Measurements from ENCODE around the gene FAR2. TPM values are rescaled to one million over a fixed set of nuclear protein-coding genes. Genes with fewer than 3 reads are reported as not detected.
A peak's percentile ranks its signal among the peaks of the same experiment; 100 is the strongest.
"Not testable (repeated sequence)": the region's sequence is repeated elsewhere in the genome, so short reads cannot be mapped to it uniquely, and the experiment has no call there.

The FAR2 gene
- total RNA-seq, 3 donors from 2014 or later, result 39.7 to 93.0 (median 72.2) TPM

- TF ChIP-seq CTCF (IDR thresholded peaks at IDR 0.05), result no peak
- DNase-seq (no peak), ATAC-seq (no peak)
- Histone ChIP-seq H3K9me3 (no peaks in the 10 kb centered on the region), H3K36me3 (ENCODE audit: low read depth) (no peaks in the 10 kb centered on the region), H3K4me1 (ENCODE audit: low read depth) (no peaks in the 10 kb centered on the region), H3K4me3 (no peak overlapping the region)
- intact Hi-C loops (cut with DNase I, micrococcal nuclease), result no loop called here
Measured at GRCh38 chr12:29253906-29254625, 105.0 kb downstream of the FAR2 start.

DNA sequence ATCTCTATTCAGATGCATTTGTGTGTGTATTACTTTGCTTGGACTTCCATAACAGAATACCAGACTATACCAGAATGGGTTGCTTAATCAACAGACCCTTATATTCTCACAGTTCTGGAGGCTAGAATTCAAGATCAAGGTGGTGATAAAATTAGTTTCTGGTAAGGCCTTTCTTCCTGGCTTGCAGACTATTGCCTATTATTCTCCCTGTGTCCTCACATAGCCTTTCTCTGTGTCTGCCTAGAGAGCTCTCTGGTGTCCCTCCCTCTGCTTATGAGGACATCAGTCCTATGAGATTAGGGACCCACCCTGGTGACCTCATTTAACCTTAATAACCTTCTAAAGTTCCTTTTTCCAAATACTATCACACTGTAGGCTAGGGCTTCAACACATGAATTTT is 106.0 kb downstream of the FAR2 start:
- intact Hi-C loops (cut with DNase I, micrococcal nuclease), result no loop called here
- DNase-seq (no peak), ATAC-seq (peak; percentile 36)
- no peaks in the 10 kb centered on the region for H3K36me3 ChIP-seq (ENCODE audit: low read depth)
- H3K4me1 ChIP-seq (ENCODE audit: low read depth), result no peaks in the 10 kb centered on the region
- H3K4me3 ChIP-seq, result no peak overlapping the region
- no peak for TF ChIP-seq CTCF (IDR thresholded peaks at IDR 0.05)
- H3K9me3 ChIP-seq, result no peaks in the 10 kb centered on the region

GRCh38 chr12:29256598-29256997 is 107.5 kb downstream of the FAR2 start:
- intact Hi-C loops (cut with DNase I, micrococcal nuclease), result no loop called here
- no peak for ATAC-seq
- no peak for TF ChIP-seq CTCF (IDR thresholded peaks at IDR 0.05)
- no peaks in the 10 kb centered on the region for H3K4me1 ChIP-seq (ENCODE audit: low read depth)
- H3K4me3 ChIP-seq, result no peak overlapping the region
- DNase-seq, result peak in 1 of 3 donors; percentile 39
- peaks cover 5% of the 10 kb centered on the region for H3K9me3 ChIP-seq
- no peaks in the 10 kb centered on the region for H3K36me3 ChIP-seq (ENCODE audit: low read depth)

GRCh38 chr12:29257687-29258086 is 108.6 kb downstream of the FAR2 start:
- H3K4me1 ChIP-seq (ENCODE audit: low read depth); intact Hi-C loops (cut with DNase I, micrococcal nuclease); H3K4me3 ChIP-seq; H3K9me3 ChIP-seq; H3K36me3 ChIP-seq (ENCODE audit: low read depth); ATAC-seq; DNase-seq: not testable (repeated sequence)

GRCh38 chr12:29264424-29264823 is 115.3 kb downstream of the FAR2 start:
- DNase-seq (no peak), ATAC-seq (no peak)
- intact Hi-C loops (cut with DNase I, micrococcal nuclease), result no loop called here
- H3K4me1 ChIP-seq (ENCODE audit: low read depth), result no peaks in the 10 kb centered on the region
- peaks cover 14% of the 10 kb centered on the region for H3K9me3 ChIP-seq
- no peak for TF ChIP-seq CTCF (IDR thresholded peaks at IDR 0.05)
- H3K36me3 ChIP-seq (ENCODE audit: low read depth), result no peaks in the 10 kb centered on the region
- H3K4me3 ChIP-seq, result no peak overlapping the region

DNA sequence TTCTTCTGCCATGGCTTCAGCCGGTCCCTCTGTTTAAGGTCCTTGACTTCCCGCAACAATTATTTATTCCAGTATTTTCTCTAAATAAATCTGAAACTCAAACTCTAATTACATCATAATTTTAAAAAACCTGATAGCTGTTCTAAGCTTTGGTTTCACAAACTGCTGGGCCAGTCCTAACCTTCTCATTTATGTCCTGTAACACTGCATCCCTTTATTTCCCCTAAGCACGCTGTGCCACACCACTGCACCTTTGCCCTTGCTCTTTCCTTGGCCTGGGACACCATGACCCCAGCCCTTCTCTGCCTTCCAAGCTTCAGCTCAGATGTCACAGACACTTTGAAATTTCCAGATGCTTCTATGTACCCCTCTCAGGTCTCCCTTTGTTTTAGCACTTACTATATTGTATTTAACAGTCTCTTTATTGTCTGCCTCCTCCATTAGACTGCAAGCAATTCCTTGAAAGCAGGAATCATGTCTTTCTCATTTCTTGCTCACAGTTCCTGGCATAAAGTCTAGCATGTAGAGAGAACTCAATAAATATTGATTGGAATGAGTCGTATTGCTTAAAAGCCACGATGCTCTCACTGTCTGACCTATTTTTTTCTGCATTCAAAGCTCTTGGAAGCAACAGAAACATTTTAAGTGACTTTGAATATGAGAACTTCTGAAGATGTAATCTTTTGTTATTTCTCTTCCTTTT is 120.8 kb downstream of the FAR2 start:
- no peak for TF ChIP-seq CTCF (IDR thresholded peaks at IDR 0.05)
- no peaks in the 10 kb centered on the region for H3K36me3 ChIP-seq (ENCODE audit: low read depth)
- no peaks in the 10 kb centered on the region for H3K9me3 ChIP-seq
- ATAC-seq, result no peak
- H3K4me3 ChIP-seq, result no peak overlapping the region
- H3K4me1 ChIP-seq (ENCODE audit: low read depth), result no peaks in the 10 kb centered on the region
- intact Hi-C loops (cut with DNase I, micrococcal nuclease), result no loop called here
- no peak for DNase-seq
